C1 segment of cervical spinal cord (tissue), 14 donors: Measurements from ENCODE around the gene TJP2.

ENCODE experiments used
- DNase-seq, 14 donors: peaks; one replicate each; lab custom pipeline; 2025; lab: John Stamatoyannopoulos, UW

The TJP2 gene

GRCh38 chr9:69190863-69191181, 16.7 kb downstream of the TJP2 start:
- peak in 2 of 14 donors; percentile 21 to 30 for DNase-seq

GRCh38 chr9:69191231-69191630, 17.2 kb downstream of the TJP2 start:
- DNase-seq: no peak

GRCh38 chr9:69192214-69192613, 18.1 kb downstream of the TJP2 start:
- DNase-seq: no peak

- no peak for DNase-seq
Measured at GRCh38 chr9:69193685-69194032, 19.6 kb downstream of the TJP2 start.

- no peak for DNase-seq
Measured at GRCh38 chr9:69194702-69195418, 20.8 kb downstream of the TJP2 start.

GRCh38 chr9:69195668-69196067, 21.6 kb downstream of the TJP2 start:
- peak in 11 of 14 donors; percentile 33 to 76 (median 50) for DNase-seq

GRCh38 chr9:69197687-69198086, 23.6 kb downstream of the TJP2 start:
- no peak for DNase-seq

GRCh38 chr9:69198521-69199220, 24.6 kb downstream of the TJP2 start:
- DNase-seq: no peak

- DNase-seq: peak in 1 of 14 donors; percentile 40
Measured at GRCh38 chr9:69199769-69200470, 25.8 kb downstream of the TJP2 start.

- DNase-seq: no peak
Measured at GRCh38 chr9:69202556-69202955, 28.5 kb downstream of the TJP2 start.

GRCh38 chr9:69204326-69204725, 30.2 kb downstream of the TJP2 start:
- DNase-seq: no peak

GRCh38 chr9:69204849-69205248, 30.8 kb downstream of the TJP2 start:
- DNase-seq: peak in 12 of 14 donors; percentile 13 to 82 (median 56)

GRCh38 chr9:69206047-69206446, 32.0 kb downstream of the TJP2 start:
- no peak for DNase-seq

GRCh38 chr9:69207503-69207902, 33.4 kb downstream of the TJP2 start:
- peak in 2 of 14 donors; percentile 12 to 30 for DNase-seq

GRCh38 chr9:69211424-69212036, 37.5 kb downstream of the TJP2 start:
- DNase-seq: no peak

- no peak for DNase-seq
Measured at GRCh38 chr9:69213647-69214046, 39.6 kb downstream of the TJP2 start.

GRCh38 chr9:69214939-69215338, 40.9 kb downstream of the TJP2 start:
- DNase-seq: no peak

- no peak for DNase-seq
Measured at GRCh38 chr9:69215774-69216485, 41.9 kb downstream of the TJP2 start.

GRCh38 chr9:69218166-69218565, 44.1 kb downstream of the TJP2 start:
- DNase-seq: peak in 1 of 14 donors; percentile 26

- no peak for DNase-seq
Measured at GRCh38 chr9:69221036-69221435, 47.0 kb downstream of the TJP2 start.

- no peak for DNase-seq
Measured at GRCh38 chr9:69222970-69223369, 48.9 kb downstream of the TJP2 start.

- peak in 2 of 14 donors; percentile 10 to 16 for DNase-seq
Measured at GRCh38 chr9:69223605-69224004, 49.5 kb downstream of the TJP2 start.
